Keratinocyte (primary cell): ENCODE data around the gene MICAL3.

Source experiments
- CTCF ChIP-seq, 3 experiments: IDR thresholded peaks in 1 of 3; conservative IDR thresholded peaks in 1 of 3; optimal IDR thresholded peaks in 1 of 3; 2 replicates in 2 of 3; 3 replicates in 1 of 3; pipeline versions ENCODE3 to v1.5.1; 2011; ENCODE audit warnings: low read length in 3 of 3, mild to moderate bottlenecking in 3 of 3, moderate library complexity in 2 of 3, control low read depth in 1 of 3, inconsistent platforms in 1 of 3; ENCODE audit not compliant: insufficient read depth in 2 of 3; ENCODE audit errors: extremely low read depth in 1 of 3
- EZH2 ChIP-seq: IDR thresholded peaks from one replicate; pipeline ENCODE4 v1.6.1; 2012; ENCODE audit warnings: inconsistent platforms, mild to moderate bottlenecking, low read length, moderate library complexity

- no peak for TF ChIP-seq CTCF (optimal IDR thresholded peaks at IDR 0.05 in 1 of 3, IDR thresholded peaks at IDR 0.05 in 1 of 3, conservative IDR thresholded peaks at IDR 0.05 in 1 of 3; ENCODE audit: extremely low read depth in 1 of 3, insufficient read depth in 2 of 3, low read length in 3 of 3)
- no peak for TF ChIP-seq EZH2
Measured at GRCh38 chr22:17930455-17931313, 93.7 kb downstream of the MICAL3 start.
